DND-41 (cell line): Measurements from ENCODE around the gene POU2F1.

Experiments used
- EZH2 ChIP-seq: IDR thresholded peaks from 3 replicates; pipeline ENCODE4 v1.6.1; 2012; ENCODE audit warnings: borderline replicate concordance, low read depth, mild to moderate bottlenecking, moderate library complexity, low read length, inconsistent platforms; ENCODE audit not compliant: severe bottlenecking
- TF ChIP-seq, protein P1 (sequence below): IDR thresholded peaks from 2 replicates; pipeline ENCODE4 v1.5.1; 2012; ENCODE audit warnings: borderline replicate concordance, low read length, moderate library complexity, mild to moderate bottlenecking; ENCODE audit not compliant: poor library complexity, severe bottlenecking; ENCODE audit errors: extremely low read depth

DNA sequence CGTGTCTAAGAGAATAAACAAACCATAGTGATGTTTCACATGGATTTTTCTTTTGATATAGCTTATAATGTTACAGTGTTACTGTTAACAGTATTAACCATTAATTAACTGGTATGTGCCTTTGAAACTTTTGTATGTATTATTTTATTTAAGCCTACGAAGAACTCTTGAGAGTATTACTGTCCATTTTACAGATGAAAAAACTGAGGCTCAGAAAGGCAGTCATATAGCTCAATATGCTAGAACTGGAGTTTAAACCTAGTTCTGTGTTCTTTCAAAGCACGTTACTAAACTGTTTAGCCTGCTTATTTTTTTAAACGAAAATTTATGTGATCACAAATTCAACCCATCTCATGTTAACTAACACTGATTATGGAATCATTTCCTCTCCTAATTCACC lies 83.5 kb downstream of the POU2F1 start:
- TF ChIP-seq, protein P1, sequence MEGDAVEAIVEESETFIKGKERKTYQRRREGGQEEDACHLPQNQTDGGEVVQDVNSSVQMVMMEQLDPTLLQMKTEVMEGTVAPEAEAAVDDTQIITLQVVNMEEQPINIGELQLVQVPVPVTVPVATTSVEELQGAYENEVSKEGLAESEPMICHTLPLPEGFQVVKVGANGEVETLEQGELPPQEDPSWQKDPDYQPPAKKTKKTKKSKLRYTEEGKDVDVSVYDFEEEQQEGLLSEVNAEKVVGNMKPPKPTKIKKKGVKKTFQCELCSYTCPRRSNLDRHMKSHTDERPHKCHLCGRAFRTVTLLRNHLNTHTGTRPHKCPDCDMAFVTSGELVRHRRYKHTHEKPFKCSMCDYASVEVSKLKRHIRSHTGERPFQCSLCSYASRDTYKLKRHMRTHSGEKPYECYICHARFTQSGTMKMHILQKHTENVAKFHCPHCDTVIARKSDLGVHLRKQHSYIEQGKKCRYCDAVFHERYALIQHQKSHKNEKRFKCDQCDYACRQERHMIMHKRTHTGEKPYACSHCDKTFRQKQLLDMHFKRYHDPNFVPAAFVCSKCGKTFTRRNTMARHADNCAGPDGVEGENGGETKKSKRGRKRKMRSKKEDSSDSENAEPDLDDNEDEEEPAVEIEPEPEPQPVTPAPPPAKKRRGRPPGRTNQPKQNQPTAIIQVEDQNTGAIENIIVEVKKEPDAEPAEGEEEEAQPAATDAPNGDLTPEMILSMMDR, result no peak
- no peak for TF ChIP-seq EZH2
